Stomach (tissue), 4 donors: ENCODE measurements around the gene SPATA6.
"Not testable (repeated sequence)": the region's sequence is repeated elsewhere in the genome, so short reads cannot be mapped to it uniquely, and the experiment has no call there.

Experiments
- CTCF ChIP-seq, 7 experiments: fragments of 450-650 bp in 4 of 7; fragments of 200-600 bp in 3 of 7; sonication (generic) in 3 of 7; IDR thresholded peaks; one replicate each; pipeline ENCODE4 v1.5.1; 2016 to 2019; ENCODE audit warnings: antibody characterized with exemption in 7 of 7, control low read depth in 2 of 7, mild to moderate bottlenecking in 1 of 7
- EP300 ChIP-seq: sonication (generic); formaldehyde crosslinking; IDR thresholded peaks from one replicate; pipeline ENCODE4 v1.6.1; 2017; ENCODE audit warnings: antibody characterized with exemption
- POLR2A ChIP-seq, 4 donors: fragments of 450-650 bp; IDR thresholded peaks; one replicate each; pipeline ENCODE4 v1.6.1; 2016; ENCODE audit warnings: antibody characterized with exemption in 4 of 4, control low read depth in 2 of 4, mild to moderate bottlenecking in 1 of 4, moderate library complexity in 1 of 4
- POLR2AphosphoS5 ChIP-seq, 3 donors: sonication (generic); formaldehyde crosslinking; IDR thresholded peaks; one replicate each; pipeline ENCODE4 v1.6.1; 2016; ENCODE audit warnings: antibody characterized with exemption in 3 of 3

GRCh38 chr1:48311829-48312228 is 160.2 kb downstream of the SPATA6 start:
- TF ChIP-seq POLR2AphosphoS5 (IDR thresholded peaks at IDR 0.05); CTCF (IDR thresholded peaks at IDR 0.05); POLR2A (IDR thresholded peaks at IDR 0.05); EP300: not testable (repeated sequence)
